Measurements from ENCODE around the gene NOTO. TPM values are rescaled to one million over a fixed set of nuclear protein-coding genes. Genes with fewer than 3 reads are reported as not detected.
"Not testable (repeated sequence)": the region's sequence is repeated elsewhere in the genome, so short reads cannot be mapped to it uniquely, and the experiment has no call there.

The NOTO gene
- total and polyA plus RNA-seq, 2 donors, result 0.08 TPM; not detected in 1

DNA sequence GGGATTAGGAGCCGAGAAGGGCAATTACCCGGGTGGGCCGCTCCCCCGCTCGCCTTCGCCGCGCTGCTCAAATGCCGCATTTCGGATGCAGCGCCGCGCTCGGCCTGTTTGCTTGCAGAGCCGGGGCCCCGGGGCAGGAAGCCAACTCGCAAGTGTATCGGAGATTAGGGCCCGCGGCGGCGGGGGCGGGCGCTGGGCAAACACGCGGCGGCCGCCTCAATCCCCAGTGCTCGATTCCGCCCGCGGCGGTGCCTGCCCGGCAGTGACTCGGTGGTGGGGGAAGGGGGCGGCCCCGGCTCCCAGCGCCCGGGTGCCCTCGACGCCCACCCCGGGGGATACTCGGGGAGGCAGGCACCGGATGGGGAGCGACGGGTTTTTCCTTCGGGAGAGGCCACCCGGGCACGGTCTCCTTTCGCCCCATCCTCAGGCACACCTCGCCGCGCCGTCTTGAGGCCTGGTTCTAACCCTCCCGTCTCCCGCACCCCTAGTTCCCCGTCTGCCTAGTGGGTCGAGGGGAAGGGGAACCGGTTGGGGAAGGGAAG, 26.6 kb upstream of the NOTO start:
- no peak for DNase-seq (ENCODE audit: extremely low spot score)
- under 1% methylated on average over 59 of the region's 59 CpGs for WGBS
- H3K4me1 ChIP-seq (ENCODE audit: insufficient read depth), result peaks cover 3% of the 10 kb centered on the region
- H3K27ac ChIP-seq (ENCODE audit: low read depth), result no peak overlapping the region
- peak overlapping the region; percentile 38 for H3K4me3 ChIP-seq (ENCODE audit: low read depth, low read length)
- H3K36me3 ChIP-seq (ENCODE audit: insufficient read depth), result no peaks in the 10 kb centered on the region

DNA sequence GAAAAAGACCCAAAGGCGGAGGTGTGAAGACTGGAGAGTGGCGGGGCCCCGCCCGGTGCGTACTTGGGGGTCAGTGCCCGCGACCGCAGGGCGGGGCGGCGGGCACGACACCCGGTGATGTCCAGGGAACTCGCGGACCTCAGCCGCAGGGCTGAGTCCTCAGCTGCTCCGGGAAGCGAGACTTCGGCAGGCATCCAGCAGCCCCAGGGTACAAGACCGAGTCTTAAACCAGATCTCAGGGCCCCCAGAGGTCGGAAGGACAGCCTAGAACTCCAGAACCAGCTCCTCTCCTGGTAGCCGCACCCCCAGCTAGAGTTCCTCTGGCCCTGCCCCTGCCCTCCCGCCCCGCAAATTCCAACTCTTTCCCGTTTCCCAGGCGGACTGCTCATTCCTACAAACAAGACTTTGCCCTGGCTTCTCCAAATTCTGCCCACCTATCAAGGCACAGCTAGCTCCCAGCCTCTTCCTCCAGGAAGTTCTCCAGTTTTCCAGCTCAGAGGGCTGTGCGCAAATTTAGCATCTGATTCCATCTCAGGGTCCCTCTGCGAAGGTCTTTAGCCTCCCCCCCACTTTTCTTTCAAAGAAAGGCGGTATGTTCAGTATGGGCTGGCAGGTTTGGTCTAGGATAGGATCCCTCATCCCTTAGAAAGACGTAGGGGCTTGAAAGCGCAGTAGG, 26.0 kb upstream of the NOTO start:
- Histone ChIP-seq H3K27ac (ENCODE audit: low read depth) (no peak overlapping the region), H3K4me1 (ENCODE audit: insufficient read depth) (peaks cover 3% of the 10 kb centered on the region), H3K4me3 (ENCODE audit: low read depth, low read length) (peak overlapping the region; percentile 38), H3K36me3 (ENCODE audit: insufficient read depth) (no peaks in the 10 kb centered on the region)
- 5% methylated on average over 31 of the region's 31 CpGs for WGBS
- no peak for DNase-seq (ENCODE audit: extremely low spot score)

DNA sequence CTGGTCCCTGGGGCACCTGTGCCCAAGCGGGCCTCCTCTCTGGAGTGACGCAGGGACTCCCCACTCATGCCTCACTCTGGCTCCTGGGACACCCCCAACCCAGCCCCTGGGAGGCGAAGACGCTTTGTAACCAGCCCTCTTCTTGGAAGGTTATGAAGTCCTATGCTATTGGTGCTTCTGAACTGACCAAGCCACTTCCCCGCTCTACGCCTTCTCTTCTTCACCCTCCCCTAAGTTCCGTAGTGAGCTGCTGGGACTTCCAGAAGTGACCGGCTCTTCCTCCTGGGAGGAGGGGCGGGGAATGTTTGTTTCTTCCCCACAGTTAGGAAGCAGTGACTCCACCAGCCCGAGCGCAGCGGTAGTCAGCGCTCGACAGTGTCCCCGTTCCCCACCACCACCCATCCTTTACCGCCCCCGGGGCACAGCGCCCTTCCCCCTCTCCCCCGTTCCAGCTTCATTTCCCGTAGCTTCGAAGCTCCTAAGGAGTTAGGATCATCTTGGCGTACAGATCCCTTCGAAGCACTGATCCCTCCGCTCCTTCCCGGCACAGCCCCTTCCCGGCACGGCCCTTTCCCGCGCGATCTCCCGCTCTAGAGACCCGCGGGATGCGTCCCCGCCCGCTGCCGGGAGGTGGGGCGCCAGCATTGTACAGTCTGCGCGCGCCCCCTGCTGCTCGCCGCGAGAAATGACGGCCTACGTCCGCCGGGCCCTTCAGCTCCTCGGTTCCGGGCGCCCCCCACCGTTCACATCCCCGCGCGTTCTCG, 25.3 kb upstream of the NOTO start:
- Histone ChIP-seq H3K36me3 (ENCODE audit: insufficient read depth) (no peaks in the 10 kb centered on the region), H3K27ac (ENCODE audit: low read depth) (no peak overlapping the region)
- 1% methylated on average over 56 of the region's 56 CpGs for WGBS

DNA sequence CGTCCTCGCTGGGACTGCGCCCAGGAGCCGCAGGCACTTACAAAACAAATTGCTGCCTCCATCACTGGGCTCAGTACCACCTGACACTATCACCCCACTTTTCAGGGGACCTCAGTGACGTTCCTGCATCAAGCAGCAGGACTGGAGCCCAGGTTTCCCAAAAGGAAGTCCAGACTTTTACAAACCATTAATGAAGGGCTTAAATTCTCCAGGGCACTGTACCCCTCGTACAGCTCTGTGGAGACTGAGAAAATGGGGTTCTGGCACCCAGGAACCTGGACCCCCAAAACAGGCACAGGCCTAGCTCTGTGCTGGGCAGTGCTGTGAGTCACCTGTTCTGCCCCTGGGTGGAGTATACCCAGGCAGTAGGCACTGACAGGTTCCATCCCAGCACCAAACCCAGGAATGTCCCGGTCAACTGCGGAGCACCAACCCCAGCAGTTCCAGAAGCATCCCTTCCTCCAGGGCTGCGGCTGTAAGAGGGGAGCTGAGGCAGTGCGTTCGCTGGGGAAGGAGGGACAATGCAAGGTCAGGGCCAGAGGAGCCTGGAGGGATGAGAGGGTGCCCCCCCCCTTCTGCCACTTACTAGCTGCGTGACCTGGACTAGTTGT, 24.6 kb upstream of the NOTO start:
- H3K4me1 ChIP-seq (ENCODE audit: insufficient read depth), result peaks cover 3% of the 10 kb centered on the region
- WGBS, result 17% methylated on average over 12 of the region's 12 CpGs
- H3K27ac ChIP-seq (ENCODE audit: low read depth), result no peak overlapping the region
- DNase-seq (ENCODE audit: extremely low spot score), result no peak
- H3K36me3 ChIP-seq (ENCODE audit: insufficient read depth), result no peaks in the 10 kb centered on the region
- no peak overlapping the region for H3K4me3 ChIP-seq (ENCODE audit: low read depth, low read length)

More for the DNA sequence above, 25.3 kb upstream of the NOTO start:
- peak overlapping the region; percentile 50 for H3K4me3 ChIP-seq (ENCODE audit: low read depth, low read length)
- peaks cover 3% of the 10 kb centered on the region for H3K4me1 ChIP-seq (ENCODE audit: insufficient read depth)
- DNase-seq (ENCODE audit: extremely low spot score), result peak; percentile 65

DNA sequence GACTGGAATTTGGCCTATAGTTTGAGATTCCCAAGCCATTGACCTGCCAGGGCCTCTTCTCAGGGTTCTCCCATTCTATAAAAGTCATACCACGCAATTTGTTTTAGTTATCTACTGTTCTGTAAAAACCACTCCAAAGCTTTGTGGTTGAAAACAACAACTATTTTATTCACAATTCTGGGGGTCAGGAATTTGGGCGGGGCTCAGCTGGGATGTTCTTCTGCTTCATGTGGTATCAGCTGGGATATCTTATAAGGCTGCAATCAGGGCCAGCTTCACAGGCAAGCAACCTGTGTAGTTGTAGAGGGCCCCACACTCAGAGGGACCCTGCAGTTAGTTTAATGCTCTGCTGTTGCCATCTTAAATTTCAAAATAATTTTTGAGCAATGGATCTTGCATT, 16.4 kb upstream of the NOTO start:
- Histone ChIP-seq H3K27ac (ENCODE audit: low read depth) (no peak overlapping the region), H3K36me3 (ENCODE audit: insufficient read depth) (no peaks in the 10 kb centered on the region), H3K4me3 (ENCODE audit: low read depth, low read length) (no peak overlapping the region), H3K4me1 (ENCODE audit: insufficient read depth) (no peaks in the 10 kb centered on the region)
- DNase-seq (ENCODE audit: extremely low spot score), result no peak
- WGBS, result 82% methylated on average over 2 of the region's 2 CpGs

DNA sequence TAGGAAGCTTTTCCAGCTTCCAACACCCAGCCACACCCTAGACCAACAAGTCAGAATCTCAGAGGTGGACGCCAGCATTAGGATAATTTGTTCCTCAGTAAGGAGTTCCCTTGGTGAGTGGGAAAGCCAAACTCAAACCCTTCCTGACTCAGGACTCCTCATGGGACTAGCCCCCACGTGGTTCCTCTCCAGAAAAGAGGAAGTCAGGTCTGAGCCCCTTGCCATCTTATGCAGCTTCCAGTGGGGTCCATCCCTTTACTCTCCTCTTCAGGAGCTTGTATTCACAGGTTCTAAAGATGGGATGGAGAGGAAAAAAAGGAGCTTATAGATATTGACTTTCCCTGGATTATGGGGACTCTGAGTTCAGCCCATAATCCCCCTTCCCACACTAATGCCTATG, 14.8 kb upstream of the NOTO start:
- no peaks in the 10 kb centered on the region for H3K4me1 ChIP-seq (ENCODE audit: insufficient read depth)
- H3K4me3 ChIP-seq (ENCODE audit: low read depth, low read length), result no peak overlapping the region
- no peak for DNase-seq (ENCODE audit: extremely low spot score)
- no peak overlapping the region for H3K27ac ChIP-seq (ENCODE audit: low read depth)
- 47% methylated on average over 2 of the region's 2 CpGs for WGBS
- no peaks in the 10 kb centered on the region for H3K36me3 ChIP-seq (ENCODE audit: insufficient read depth)

DNA sequence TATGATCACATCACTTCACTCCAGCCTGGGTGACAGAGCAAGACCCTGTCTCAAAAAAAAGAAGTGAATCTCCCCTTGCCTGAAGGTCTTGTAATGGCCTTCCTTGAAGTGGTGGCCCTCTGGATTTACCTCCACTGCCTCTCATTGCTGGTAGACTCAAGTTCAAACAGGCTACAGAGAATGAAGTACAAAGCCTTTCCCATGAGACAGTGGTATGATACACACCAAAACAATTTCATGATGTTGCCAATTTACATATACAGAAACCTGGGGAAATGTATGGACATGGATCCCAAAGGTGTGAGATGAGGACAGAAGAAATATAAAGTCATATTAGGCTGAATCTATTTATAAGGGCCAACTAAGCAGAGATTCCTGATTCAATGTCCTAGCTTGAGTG, 4.8 kb upstream of the NOTO start:
- no peak for DNase-seq (ENCODE audit: extremely low spot score)
- Histone ChIP-seq H3K36me3 (ENCODE audit: insufficient read depth) (no peaks in the 10 kb centered on the region), H3K27ac (ENCODE audit: low read depth) (no peak overlapping the region)

DNA sequence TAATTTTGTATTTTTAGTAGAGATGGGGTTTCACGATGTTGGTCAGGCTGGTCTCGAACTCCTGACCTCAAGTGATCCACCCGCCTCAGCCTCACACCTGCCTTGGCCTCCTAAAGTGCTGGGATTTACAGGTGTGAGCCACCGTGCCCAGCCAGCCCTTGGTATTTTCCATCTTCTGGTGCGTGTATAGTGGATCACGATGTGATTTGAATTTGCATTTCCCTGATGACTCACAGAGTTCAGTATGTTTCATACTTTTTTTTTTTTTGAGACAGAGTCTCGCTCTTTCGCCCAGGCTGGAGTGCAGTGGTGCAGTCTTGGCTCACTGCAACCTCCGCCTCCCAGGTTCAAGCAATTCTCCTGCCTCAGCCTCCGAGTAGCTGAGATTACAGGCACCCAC, 2.1 kb upstream of the NOTO start:
- not testable (repeated sequence) for H3K4me1 ChIP-seq (ENCODE audit: insufficient read depth); H3K4me3 ChIP-seq (ENCODE audit: low read depth, low read length); H3K36me3 ChIP-seq (ENCODE audit: insufficient read depth); H3K27ac ChIP-seq (ENCODE audit: low read depth); DNase-seq (ENCODE audit: extremely low spot score)
- WGBS, result 82% methylated on average over 10 of the region's 10 CpGs

More for the DNA sequence above, 4.8 kb upstream of the NOTO start:
- Histone ChIP-seq H3K4me3 (ENCODE audit: low read depth, low read length) (no peak overlapping the region), H3K4me1 (ENCODE audit: insufficient read depth) (no peaks in the 10 kb centered on the region)

DNA sequence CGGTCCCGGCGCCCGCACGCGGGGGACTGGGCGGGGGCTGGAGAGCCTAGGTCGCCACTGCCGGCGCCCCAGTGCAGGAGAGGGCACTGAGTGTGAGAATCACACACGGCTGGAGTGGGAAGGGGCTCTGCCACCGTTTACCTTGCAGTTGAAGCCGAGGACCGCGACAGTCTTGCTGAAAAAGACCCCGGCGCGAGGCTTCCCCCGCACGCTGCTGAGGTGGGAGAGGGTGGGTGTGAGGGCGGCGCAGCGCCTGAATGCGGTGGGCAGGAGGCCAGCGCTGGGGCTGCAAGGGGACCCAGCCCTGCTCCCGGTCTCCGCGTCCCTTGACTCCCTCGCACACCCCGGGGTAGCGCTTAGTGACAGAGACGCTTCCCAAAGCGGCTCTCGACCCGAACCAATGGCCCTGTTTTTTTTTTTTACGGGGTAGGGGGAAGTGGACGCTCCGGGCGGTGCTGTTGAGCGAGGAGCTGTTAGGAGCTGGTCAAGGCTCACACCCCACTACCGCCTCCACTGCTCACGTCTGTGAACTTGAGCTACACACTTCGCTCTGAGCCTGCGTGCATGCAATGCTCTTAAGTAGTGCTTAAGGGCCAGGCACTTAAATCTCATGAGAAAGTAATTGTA, 794 bp downstream of the NOTO start:
- no peaks in the 10 kb centered on the region for H3K36me3 ChIP-seq (ENCODE audit: insufficient read depth)
- WGBS, result 4% methylated on average over 44 of the region's 44 CpGs
- no peak overlapping the region for H3K27ac ChIP-seq (ENCODE audit: low read depth)
- peaks cover 2% of the 10 kb centered on the region for H3K4me1 ChIP-seq (ENCODE audit: insufficient read depth)
- H3K4me3 ChIP-seq (ENCODE audit: low read depth, low read length), result peak overlapping the region; percentile 32
- DNase-seq (ENCODE audit: extremely low spot score), result no peak

DNA sequence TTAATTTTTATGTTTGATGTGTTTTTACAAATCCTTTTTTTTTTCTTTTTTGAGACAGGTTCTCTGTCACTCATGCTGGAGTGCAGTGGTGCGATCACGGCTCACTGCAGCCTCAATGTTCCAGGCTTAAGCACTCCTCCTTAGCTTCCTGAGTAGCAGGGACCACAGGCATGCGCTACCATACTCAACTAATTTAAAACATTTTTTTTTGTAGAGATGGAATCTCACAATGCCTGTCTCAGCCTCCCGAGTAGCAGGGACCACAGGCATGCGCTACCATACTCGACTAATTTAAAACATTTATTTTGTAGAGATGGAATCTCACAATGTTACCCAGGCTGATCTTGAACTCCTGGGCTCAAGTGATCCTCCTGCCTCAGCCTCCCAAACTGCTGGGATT, 3.2 kb downstream of the NOTO start:
- Histone ChIP-seq H3K36me3 (ENCODE audit: insufficient read depth) (no peaks in the 10 kb centered on the region), H3K4me3 (ENCODE audit: low read depth, low read length) (no peak overlapping the region), H3K4me1 (ENCODE audit: insufficient read depth) (peaks cover 2% of the 10 kb centered on the region), H3K27ac (ENCODE audit: low read depth) (no peak overlapping the region)
- WGBS, result 82% methylated on average over 6 of the region's 6 CpGs
- no peak for DNase-seq (ENCODE audit: extremely low spot score)

DNA sequence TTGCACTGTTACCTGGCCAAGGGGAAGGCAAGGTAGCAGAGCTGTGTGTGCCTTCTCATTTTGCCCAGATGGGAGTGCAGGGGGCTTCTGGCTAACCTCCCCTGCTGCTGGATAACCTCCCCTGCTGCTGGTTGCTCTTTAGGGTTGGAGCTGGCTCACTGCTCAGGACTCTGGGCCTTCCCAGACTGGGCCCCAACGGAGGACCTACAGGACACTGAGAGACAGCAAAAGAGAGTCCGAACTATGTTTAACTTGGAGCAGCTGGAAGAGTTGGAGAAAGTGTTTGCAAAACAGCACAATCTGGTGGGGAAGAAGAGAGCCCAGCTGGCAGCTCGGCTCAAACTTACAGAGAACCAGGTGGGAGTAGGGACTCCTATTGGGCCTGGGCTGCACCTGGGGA, 5.9 kb downstream of the NOTO start:
- H3K4me3 ChIP-seq (ENCODE audit: low read depth, low read length), result no peak overlapping the region
- H3K4me1 ChIP-seq (ENCODE audit: insufficient read depth), result no peaks in the 10 kb centered on the region
- no peak overlapping the region for H3K27ac ChIP-seq (ENCODE audit: low read depth)
- 52% methylated on average over 3 of the region's 3 CpGs for WGBS
- DNase-seq (ENCODE audit: extremely low spot score), result no peak
- H3K36me3 ChIP-seq (ENCODE audit: insufficient read depth), result no peaks in the 10 kb centered on the region

DNA sequence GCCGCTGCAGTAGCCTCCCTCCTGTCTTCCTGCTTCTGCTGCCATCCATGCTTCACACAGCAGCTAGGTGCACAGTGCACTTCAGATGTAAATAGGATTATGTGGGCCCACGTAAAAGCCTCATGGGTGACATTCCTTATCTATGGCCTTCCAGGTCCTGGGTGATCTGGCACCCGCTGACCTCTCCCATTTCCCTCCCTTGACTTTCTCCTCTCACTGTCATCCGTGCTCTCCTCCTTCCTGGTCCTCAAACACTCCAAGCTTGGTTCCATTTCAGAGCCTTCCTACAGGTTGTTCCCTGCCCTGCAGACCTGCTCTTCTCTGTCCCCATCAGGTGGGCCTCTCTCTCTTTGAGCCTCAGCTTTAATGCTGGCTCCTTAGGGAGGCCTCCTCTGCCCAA, 7.6 kb downstream of the NOTO start:
- 68% methylated on average over 4 of the region's 4 CpGs for WGBS
- no peak for DNase-seq (ENCODE audit: extremely low spot score)
- Histone ChIP-seq H3K27ac (ENCODE audit: low read depth) (no peak overlapping the region), H3K4me3 (ENCODE audit: low read depth, low read length) (no peak overlapping the region), H3K36me3 (ENCODE audit: insufficient read depth) (no peaks in the 10 kb centered on the region), H3K4me1 (ENCODE audit: insufficient read depth) (no peaks in the 10 kb centered on the region)

DNA sequence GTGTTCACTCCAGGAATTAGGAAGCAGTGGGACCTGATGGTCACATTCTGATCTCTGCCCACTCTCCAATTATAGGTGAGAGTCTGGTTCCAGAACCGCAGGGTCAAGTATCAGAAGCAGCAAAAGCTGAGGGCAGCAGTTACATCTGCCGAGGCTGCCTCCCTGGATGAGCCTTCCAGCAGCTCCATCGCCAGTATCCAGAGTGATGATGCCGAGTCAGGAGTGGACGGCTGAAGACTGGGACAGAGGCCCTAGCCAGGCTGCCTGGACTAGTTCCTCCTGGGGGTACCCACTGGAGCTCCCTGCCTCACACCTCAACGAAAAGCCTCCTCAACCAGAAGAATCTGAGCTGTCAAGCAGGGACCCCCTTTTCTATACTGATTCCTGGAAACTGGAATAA, 8.3 kb downstream of the NOTO start:
- Histone ChIP-seq H3K4me1 (ENCODE audit: insufficient read depth) (no peaks in the 10 kb centered on the region), H3K27ac (ENCODE audit: low read depth) (no peak overlapping the region), H3K4me3 (ENCODE audit: low read depth, low read length) (no peak overlapping the region), H3K36me3 (ENCODE audit: insufficient read depth) (no peaks in the 10 kb centered on the region)
- DNase-seq (ENCODE audit: extremely low spot score), result no peak
- 88% methylated on average over 6 of the region's 6 CpGs for WGBS

Measured in urinary bladder (tissue), 4 donors.